Osteoblast (primary cell): Measurements from ENCODE around the gene PDLIM1. TPM values are rescaled to one million over a fixed set of nuclear protein-coding genes. Genes with fewer than 3 reads are reported as not detected.

ENCODE experiments used
- DNase-seq: peaks from one replicate; pipeline ENCODE4 v3.0.0; 2011; ENCODE audit warnings: low spot score, mixed read lengths; ENCODE audit not compliant: insufficient read length; ENCODE audit errors: missing footprints
- H2AFZ ChIP-seq: 2 replicates; pipeline ENCODE4 v1.6.0; 2011; ENCODE audit warnings: mild to moderate bottlenecking, low read length
- H3K27ac ChIP-seq: 2 replicates; pipeline ENCODE4 v1.5.1; 2011; ENCODE audit warnings: mild to moderate bottlenecking, low read depth, low read length, moderate library complexity
- H3K27me3 ChIP-seq: 2 replicates; pipeline ENCODE4 v1.6.0; 2012; ENCODE audit warnings: mild to moderate bottlenecking, control low read depth, inconsistent platforms, low read length, moderate library complexity; ENCODE audit not compliant: insufficient read depth
- H3K36me3 ChIP-seq: 2 replicates; pipeline ENCODE4 v1.5.1; 2011; ENCODE audit warnings: mild to moderate bottlenecking, low read length, control low read depth, moderate library complexity; ENCODE audit not compliant: insufficient read depth
- H3K4me1 ChIP-seq: 2 replicates; pipeline ENCODE4 v1.5.1; 2011; ENCODE audit warnings: mild to moderate bottlenecking, low read length, control low read depth, moderate library complexity; ENCODE audit not compliant: insufficient read depth
- H3K4me2 ChIP-seq: 2 replicates; pipeline ENCODE4 v1.6.0; 2011; ENCODE audit warnings: mild to moderate bottlenecking, low read length; ENCODE audit not compliant: insufficient read depth
- H3K4me3 ChIP-seq: fragments of 200-600 bp; sonication (generic); 3 replicates; pipeline ENCODE4 v1.5.1; 2012; ENCODE audit warnings: mild to moderate bottlenecking, low read length, inconsistent platforms; ENCODE audit not compliant: insufficient read depth
- H3K79me2 ChIP-seq: 2 replicates; pipeline ENCODE4 v1.6.0; 2012; ENCODE audit warnings: mild to moderate bottlenecking, low read length, control low read depth, inconsistent platforms; ENCODE audit not compliant: insufficient read depth
- H3K9me3 ChIP-seq: 2 replicates; pipeline ENCODE4 v1.5.1; 2011; ENCODE audit warnings: low read depth, low read length, control low read depth
- H4K20me1 ChIP-seq: 2 replicates; pipeline ENCODE4 v1.6.0; 2012; ENCODE audit warnings: mild to moderate bottlenecking, low read length, control low read depth; ENCODE audit not compliant: insufficient read depth
- total RNA-seq: library from RNA; depleted of rRNA; stranded (reverse); fragments of >200 nt; gene quantifications from 2 replicates; pipeline ENCODE4 v1.2.3, GENCODE V29; 2012
- TF ChIP-seq, protein P1 (sequence below): IDR thresholded peaks from 2 replicates; pipeline ENCODE4 v1.5.1; 2011; ENCODE audit warnings: mild to moderate bottlenecking, low read depth, low read length, moderate library complexity; ENCODE audit errors: extremely low read depth

Gene PDLIM1
- total RNA-seq, 1 donor, result 26.1 TPM

DNA sequence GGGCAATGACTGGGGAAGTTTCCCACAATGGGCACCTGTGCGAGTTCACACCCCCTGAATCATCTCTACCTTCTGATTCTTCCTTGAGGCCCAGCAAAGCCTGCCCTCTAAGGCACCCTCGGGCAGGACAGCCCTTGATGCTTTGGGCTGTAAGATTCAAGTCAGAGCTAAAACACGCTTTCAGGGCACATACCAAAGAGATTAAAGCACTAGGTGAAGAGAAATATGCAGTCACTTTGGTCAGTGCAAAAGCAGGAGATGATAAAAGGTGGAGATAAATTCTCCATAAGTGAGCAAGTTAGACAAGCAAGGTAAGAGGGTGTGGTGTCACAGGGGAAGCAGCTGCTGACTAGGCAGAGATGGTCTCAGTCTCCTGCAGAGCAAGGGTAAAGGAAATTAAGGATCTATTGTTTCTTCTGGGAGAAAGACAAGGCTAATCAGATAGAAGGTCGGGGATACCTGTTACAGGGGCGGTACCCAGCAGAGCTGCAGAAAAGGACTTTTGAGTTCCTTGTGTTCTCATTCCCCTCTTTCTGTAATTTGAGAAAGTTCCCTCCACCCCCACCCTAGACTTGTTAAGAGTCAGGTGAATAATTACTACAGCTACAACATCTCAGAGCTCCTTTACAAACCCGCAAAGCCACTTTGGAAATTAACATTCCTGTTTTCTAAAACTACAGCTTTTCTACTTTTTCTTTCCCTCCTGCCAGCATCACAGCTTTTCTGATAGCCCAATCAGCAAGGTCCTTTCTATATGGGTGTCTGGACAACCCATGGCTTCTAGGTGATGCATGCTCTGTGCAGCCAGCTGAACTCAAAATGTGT lies 26.4 kb downstream of the PDLIM1 start:
- H3K27me3 ChIP-seq, result no peaks in the 10 kb centered on the region
- H2AFZ ChIP-seq, result no peak overlapping the region
- H3K36me3 ChIP-seq, result peaks cover 16% of the 10 kb centered on the region
- no peak overlapping the region for H3K4me3 ChIP-seq
- H4K20me1 ChIP-seq, result no peaks in the 10 kb centered on the region
- no peaks in the 10 kb centered on the region for H3K79me2 ChIP-seq
- TF ChIP-seq, protein P1, sequence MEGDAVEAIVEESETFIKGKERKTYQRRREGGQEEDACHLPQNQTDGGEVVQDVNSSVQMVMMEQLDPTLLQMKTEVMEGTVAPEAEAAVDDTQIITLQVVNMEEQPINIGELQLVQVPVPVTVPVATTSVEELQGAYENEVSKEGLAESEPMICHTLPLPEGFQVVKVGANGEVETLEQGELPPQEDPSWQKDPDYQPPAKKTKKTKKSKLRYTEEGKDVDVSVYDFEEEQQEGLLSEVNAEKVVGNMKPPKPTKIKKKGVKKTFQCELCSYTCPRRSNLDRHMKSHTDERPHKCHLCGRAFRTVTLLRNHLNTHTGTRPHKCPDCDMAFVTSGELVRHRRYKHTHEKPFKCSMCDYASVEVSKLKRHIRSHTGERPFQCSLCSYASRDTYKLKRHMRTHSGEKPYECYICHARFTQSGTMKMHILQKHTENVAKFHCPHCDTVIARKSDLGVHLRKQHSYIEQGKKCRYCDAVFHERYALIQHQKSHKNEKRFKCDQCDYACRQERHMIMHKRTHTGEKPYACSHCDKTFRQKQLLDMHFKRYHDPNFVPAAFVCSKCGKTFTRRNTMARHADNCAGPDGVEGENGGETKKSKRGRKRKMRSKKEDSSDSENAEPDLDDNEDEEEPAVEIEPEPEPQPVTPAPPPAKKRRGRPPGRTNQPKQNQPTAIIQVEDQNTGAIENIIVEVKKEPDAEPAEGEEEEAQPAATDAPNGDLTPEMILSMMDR, result no peak
- peaks cover 18% of the 10 kb centered on the region for H3K4me1 ChIP-seq
- H3K4me2 ChIP-seq, result no peak overlapping the region
- no peak for DNase-seq
- H3K9me3 ChIP-seq, result no peaks in the 10 kb centered on the region
- H3K27ac ChIP-seq, result no peak overlapping the region

DNA sequence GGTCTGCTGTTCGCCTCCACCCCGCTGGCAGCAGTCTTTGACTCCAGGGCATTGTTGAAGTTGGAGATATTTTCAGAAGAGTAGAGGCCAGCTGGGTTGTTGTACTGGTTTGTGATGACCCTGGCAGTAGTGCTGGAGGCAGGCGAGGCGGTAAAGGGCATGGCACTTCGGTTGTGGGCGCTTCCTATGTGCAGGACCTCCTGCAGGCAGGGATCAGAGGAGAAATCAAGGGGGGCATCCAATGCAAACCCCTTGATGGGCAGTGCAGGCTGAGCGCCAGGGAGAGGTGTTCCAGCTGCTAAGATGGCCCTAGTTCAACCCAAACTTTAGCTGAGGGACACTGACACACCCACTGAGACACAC lies 27.0 kb downstream of the PDLIM1 start:
- Histone ChIP-seq H3K4me2 (no peak overlapping the region), H3K36me3 (peaks cover 20% of the 10 kb centered on the region), H4K20me1 (no peaks in the 10 kb centered on the region), H3K4me1 (peaks cover 18% of the 10 kb centered on the region), H3K27ac (no peak overlapping the region), H3K9me3 (no peaks in the 10 kb centered on the region), H3K4me3 (no peak overlapping the region), H3K79me2 (no peaks in the 10 kb centered on the region), H2AFZ (no peak overlapping the region), H3K27me3 (no peaks in the 10 kb centered on the region)
- DNase-seq, result peak; percentile 55
- TF ChIP-seq, protein P1, result no peak

DNA sequence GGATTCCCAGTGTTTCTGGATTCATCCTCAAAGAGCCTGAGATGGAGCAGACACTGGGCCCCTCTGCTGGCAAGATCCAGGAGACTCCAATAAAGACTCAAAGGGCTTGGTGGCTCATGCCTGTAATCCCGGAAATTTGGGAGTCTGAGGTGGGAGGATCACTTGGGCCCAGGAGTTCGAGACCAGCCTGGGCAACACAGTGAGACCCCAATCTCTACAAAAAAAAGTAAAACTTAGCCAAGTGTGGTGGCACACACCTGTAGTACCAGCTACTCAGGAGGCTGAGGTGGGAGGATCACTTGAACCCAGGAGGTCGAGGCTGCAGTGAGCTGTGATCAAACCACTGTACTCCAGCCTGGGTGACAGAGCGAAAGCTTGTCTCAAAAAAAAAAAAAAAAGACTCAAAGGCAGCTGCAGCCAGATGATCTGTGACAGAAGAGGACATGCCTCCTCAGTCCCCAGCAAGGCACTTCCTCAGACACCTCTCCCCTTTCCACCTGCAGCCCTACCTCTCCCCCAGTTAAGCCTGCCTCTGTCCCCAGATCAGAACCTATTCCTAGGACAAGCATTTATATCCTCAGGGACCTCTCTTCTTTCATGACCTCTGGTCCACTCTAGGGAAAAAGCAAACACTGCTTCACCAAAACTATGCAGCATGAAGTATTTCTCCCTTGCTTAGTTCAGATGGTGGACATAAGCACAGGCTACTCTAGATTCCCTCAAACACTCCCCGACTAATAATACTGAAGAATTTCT lies 27.9 kb downstream of the PDLIM1 start:
- Histone ChIP-seq H3K4me3 (no peak overlapping the region), H3K36me3 (peaks cover 20% of the 10 kb centered on the region), H2AFZ (no peak overlapping the region), H3K9me3 (no peaks in the 10 kb centered on the region), H3K27me3 (no peaks in the 10 kb centered on the region), H3K79me2 (no peaks in the 10 kb centered on the region), H3K4me1 (peaks cover 18% of the 10 kb centered on the region), H3K27ac (no peak overlapping the region), H4K20me1 (no peaks in the 10 kb centered on the region), H3K4me2 (no peak overlapping the region)
- TF ChIP-seq, protein P1, result no peak
- no peak for DNase-seq

DNA sequence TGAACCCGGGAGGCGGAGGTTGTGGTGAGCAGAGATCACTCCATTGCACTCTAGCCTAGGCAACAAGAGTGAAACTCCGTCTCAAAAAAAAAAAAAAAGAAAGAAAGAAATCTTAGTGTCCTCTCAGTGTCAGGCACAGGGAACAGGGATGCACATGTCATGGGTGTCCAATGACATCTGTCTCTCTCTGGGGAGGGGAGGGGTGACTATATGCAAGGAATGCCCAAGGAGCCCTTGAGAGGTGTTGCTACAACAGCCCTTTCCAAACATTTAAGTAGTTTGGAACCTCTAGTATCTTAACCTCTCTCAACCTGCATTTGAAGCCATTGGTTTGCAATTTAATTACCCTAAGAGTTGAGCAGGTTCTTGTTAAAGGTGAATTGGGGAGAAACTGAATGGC lies 28.9 kb downstream of the PDLIM1 start:
- peaks cover 18% of the 10 kb centered on the region for H3K4me1 ChIP-seq
- no peak for DNase-seq
- H2AFZ ChIP-seq, result no peak overlapping the region
- H3K36me3 ChIP-seq, result peaks cover 20% of the 10 kb centered on the region
- H4K20me1 ChIP-seq, result no peaks in the 10 kb centered on the region
- TF ChIP-seq, protein P1, result no peak
- no peak overlapping the region for H3K4me2 ChIP-seq
- no peak overlapping the region for H3K4me3 ChIP-seq
- H3K27me3 ChIP-seq, result no peaks in the 10 kb centered on the region
- no peak overlapping the region for H3K27ac ChIP-seq
- no peaks in the 10 kb centered on the region for H3K9me3 ChIP-seq
- no peaks in the 10 kb centered on the region for H3K79me2 ChIP-seq
